Right atrium auricular region (tissue), 2 donors: Measurements from ENCODE around the gene CDCP1. TPM values are rescaled to one million over a fixed set of nuclear protein-coding genes. Genes with fewer than 3 reads are reported as not detected.

Experiments
- DNase-seq: peaks from one replicate; pipeline ENCODE4 v3.0.0-alpha.2; 2019; ENCODE audit warnings: low spot score
- H3K27ac ChIP-seq, 2 donors: fragments of 200-600 bp; sonication (generic); 1 replicate in 1 of 2; 2 replicates in 1 of 2; pipeline ENCODE4 v1.5.1; 2016 to 2019
- H3K27me3 ChIP-seq, 2 donors: fragments of 200-600 bp; sonication (generic); one replicate each; pipeline versions ENCODE4 v1.5.1 to v1.6.0; 2017 to 2019
- H3K36me3 ChIP-seq: fragments of 200-600 bp; sonication (generic); one replicate; pipeline ENCODE4 v1.5.1; 2016
- H3K4me1 ChIP-seq, 2 donors: fragments of 200-600 bp; sonication (generic); one replicate each; pipeline versions ENCODE4 v1.5.1 to v1.6.0; 2017 to 2019
- H3K4me3 ChIP-seq, 2 donors: fragments of 200-600 bp; sonication (generic); 1 replicate in 1 of 2; 2 replicates in 1 of 2; pipeline ENCODE4 v1.5.1; 2017 to 2019; ENCODE audit warnings: mild to moderate bottlenecking in 1 of 2, moderate library complexity in 1 of 2
- H3K9me3 ChIP-seq, 2 donors: fragments of 200-600 bp; sonication (generic); one replicate each; pipeline ENCODE4 v1.5.1; 2019
- total RNA-seq, 2 donors: library from RNA; depleted of rRNA; stranded (reverse); fragments of >200 nt; gene quantifications; one replicate each; pipeline ENCODE4 v1.1.0, GENCODE V29; 2016
- TF ChIP-seq, protein P1 (sequence below), 2 donors: fragments of 200-600 bp; sonication (generic); IDR thresholded peaks; one replicate each; pipeline ENCODE4 v1.5.1; 2019; ENCODE audit warnings: antibody characterized with exemption in 2 of 2

CDCP1 gene
- total RNA-seq, 2 donors from 2014 or later = 0.48 to 2.8 TPM

DNA sequence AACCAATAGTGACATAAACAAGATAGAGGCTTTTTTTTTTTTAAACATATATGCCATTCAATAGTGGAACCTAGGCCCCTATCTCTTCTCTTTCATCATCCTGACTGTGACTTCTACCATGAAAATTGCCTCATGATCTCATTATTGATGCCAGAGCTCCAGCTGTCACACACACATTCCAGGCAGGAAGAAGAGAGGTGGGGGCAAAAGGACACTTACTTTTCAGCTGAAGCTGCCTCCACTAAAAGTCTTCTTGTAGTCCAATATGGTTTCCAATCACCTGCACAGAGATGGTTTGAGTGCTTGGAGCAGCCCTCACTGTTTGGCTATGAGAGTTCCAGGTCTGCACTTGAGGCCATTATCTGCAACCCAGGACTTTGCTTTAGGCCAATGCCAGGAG, 75.1 kb downstream of the CDCP1 start:
- no peak for DNase-seq
- Histone ChIP-seq H3K4me1 (no peaks in the 10 kb centered on the region), H3K4me3 (no peak overlapping the region), H3K9me3 (no peaks in the 10 kb centered on the region), H3K36me3 (no peaks in the 10 kb centered on the region), H3K27ac (no peak overlapping the region), H3K27me3 (no peaks in the 10 kb centered on the region)
- TF ChIP-seq, protein P1, sequence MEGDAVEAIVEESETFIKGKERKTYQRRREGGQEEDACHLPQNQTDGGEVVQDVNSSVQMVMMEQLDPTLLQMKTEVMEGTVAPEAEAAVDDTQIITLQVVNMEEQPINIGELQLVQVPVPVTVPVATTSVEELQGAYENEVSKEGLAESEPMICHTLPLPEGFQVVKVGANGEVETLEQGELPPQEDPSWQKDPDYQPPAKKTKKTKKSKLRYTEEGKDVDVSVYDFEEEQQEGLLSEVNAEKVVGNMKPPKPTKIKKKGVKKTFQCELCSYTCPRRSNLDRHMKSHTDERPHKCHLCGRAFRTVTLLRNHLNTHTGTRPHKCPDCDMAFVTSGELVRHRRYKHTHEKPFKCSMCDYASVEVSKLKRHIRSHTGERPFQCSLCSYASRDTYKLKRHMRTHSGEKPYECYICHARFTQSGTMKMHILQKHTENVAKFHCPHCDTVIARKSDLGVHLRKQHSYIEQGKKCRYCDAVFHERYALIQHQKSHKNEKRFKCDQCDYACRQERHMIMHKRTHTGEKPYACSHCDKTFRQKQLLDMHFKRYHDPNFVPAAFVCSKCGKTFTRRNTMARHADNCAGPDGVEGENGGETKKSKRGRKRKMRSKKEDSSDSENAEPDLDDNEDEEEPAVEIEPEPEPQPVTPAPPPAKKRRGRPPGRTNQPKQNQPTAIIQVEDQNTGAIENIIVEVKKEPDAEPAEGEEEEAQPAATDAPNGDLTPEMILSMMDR (IDR thresholded peaks at IDR 0.05) = no peak

DNA sequence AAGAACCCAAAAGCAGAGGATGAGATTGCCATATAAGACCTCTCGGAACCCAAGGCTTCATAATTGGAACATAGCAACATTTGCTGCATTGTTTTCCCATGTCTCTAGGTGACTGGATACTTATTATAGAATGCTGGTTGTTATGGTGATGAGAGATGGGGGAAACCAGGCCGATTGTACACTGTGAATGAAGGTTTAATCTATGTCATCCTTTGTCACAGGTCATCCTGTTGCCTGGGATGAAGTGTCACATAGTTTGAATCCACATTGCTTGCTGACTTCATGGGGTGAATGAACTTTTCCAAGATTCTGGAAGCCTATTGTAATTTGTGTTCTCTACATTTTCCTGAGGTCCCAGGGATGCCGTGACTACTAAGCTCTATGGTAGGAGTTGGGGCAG, 78.2 kb downstream of the CDCP1 start:
- TF ChIP-seq, protein P1 (IDR thresholded peaks at IDR 0.05) = no peak
- Histone ChIP-seq H3K36me3 (no peaks in the 10 kb centered on the region), H3K9me3 (no peaks in the 10 kb centered on the region), H3K27me3 (no peaks in the 10 kb centered on the region), H3K4me3 (no peak overlapping the region), H3K4me1 (peaks cover 0 to 4% of the 10 kb centered on the region in 2 donors), H3K27ac (no peak overlapping the region)
- DNase-seq = no peak

DNA sequence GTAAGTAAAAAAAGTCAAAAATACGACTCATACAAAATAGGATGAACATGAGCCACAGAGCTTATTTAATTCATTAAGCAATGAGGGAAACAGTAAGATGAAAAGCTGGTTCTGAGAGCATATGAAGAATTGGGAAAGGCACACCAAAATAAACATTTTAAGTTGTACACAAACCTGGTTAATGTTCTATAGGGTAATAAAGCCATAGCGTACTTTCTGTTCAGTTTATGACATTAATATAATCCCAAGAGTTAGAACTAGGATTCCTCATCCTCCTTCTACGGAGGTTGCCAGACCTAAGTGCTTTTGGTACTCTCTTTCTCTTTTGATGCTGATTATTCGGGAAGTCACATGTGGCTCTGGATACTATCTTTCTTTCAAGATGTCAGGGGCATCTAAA, 78.7 kb downstream of the CDCP1 start:
- Histone ChIP-seq H3K27me3 (no peaks in the 10 kb centered on the region), H3K4me3 (no peak overlapping the region), H3K9me3 (no peaks in the 10 kb centered on the region), H3K27ac (no peak overlapping the region), H3K36me3 (no peaks in the 10 kb centered on the region), H3K4me1 (peaks cover 0 to 4% of the 10 kb centered on the region in 2 donors)
- TF ChIP-seq, protein P1 (IDR thresholded peaks at IDR 0.05) = no peak
- DNase-seq = no peak

DNA sequence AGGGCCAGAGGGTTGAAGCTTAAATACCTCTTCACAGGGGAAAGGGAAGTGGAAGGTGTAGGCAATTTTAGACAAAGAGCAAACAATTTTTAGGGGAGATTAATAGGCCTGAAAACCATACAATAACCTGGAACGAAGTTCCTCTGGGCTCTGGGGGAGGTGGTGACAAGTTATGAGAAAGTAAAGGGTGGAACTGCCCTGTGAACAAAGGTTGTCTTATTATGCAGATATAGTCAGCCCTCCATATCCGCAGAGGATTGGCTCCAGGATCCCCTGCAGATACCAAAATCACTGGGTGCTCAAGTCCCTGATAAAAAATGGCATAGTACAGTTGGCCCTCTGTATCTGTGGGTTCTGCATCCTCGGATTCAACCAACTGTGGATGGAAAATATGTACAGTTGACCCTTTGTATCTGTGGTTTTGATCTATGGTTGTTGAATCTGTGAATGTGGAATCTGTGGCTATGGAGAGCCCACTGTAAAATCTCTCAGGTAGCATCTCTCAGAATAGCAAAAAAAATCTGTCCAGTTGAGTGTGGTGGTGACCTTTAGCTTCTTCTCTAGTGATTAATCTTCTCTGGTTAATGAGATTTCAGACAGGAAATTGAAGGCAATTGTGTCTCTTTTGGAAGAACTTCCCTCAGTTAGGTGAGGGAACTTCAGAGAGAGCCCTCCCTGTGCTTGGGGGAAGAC, 79.9 kb downstream of the CDCP1 start:
- TF ChIP-seq, protein P1 (IDR thresholded peaks at IDR 0.05) = no peak
- Histone ChIP-seq H3K4me3 (no peak overlapping the region), H3K4me1 (peaks cover 0 to 4% of the 10 kb centered on the region in 2 donors), H3K36me3 (no peaks in the 10 kb centered on the region), H3K27me3 (no peaks in the 10 kb centered on the region), H3K9me3 (no peaks in the 10 kb centered on the region), H3K27ac (no peak overlapping the region)
- DNase-seq = no peak

DNA sequence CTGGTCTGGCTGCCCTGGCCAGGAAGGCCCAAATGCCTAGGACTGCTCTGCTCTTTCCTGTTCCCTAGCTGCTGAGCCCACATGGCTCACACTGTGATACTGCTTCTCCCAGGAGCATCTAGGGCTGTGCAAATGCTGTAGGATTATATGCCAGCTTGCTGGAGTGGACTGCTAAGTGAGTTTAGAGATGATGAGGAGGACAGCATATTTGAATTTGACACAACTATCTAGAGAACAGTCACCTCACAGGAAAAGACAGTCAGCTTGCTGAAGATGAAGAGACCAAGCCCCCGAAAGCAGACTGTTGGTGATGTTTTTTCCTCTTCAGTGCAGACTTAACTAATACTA, 80.8 kb downstream of the CDCP1 start:
- Histone ChIP-seq H3K27ac (no peak overlapping the region), H3K4me1 (peaks cover 0 to 4% of the 10 kb centered on the region in 2 donors), H3K9me3 (no peaks in the 10 kb centered on the region), H3K36me3 (no peaks in the 10 kb centered on the region), H3K27me3 (no peaks in the 10 kb centered on the region), H3K4me3 (no peak overlapping the region)
- TF ChIP-seq, protein P1 (IDR thresholded peaks at IDR 0.05) = no peak
- DNase-seq = no peak
